ENCODE measurements around the gene EEA1. TPM values are rescaled to one million over a fixed set of nuclear protein-coding genes. Genes with fewer than 3 reads are reported as not detected.

EEA1 gene
- total RNA-seq, 8 experiments from 2014 or later, result 10.6 to 49.2 (median 19.1) TPM

DNA sequence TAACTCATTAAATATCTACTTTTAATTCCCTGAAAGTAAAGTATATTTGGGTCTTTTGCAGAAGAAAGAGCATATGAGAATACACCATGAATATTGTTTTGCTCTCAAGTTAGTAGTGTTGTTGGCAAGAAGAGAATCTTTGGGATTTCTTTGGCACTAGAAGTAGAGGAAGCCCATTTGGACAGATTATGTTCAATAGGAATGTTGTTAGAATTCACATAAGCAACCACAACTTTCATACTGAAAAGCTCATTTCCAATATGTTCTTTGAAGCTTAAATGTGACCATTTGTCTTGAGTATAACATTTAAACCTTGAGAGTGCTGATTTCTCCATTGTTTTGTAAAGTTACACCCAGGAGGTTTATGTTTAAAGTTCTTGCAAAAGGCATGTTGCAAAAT lies 188.7 kb downstream of the EEA1 start:
- Histone ChIP-seq H3K27ac (no peak overlapping the region), H3K4me1 (replicated peaks in 1 of 2) (no peaks in the 10 kb centered on the region), H3K4me3 (no peak overlapping the region)
- ATAC-seq (replicated peaks in 6 of 8), result no peak
- in situ Hi-C loops (cut with MboI; ENCODE audit: low pct_unique_long_range_greater_than_20kb in 2 of 9, low sequenced_read_pairs in 9 of 9, unreplicated experiment in 9 of 9), result no loop called here

DNA sequence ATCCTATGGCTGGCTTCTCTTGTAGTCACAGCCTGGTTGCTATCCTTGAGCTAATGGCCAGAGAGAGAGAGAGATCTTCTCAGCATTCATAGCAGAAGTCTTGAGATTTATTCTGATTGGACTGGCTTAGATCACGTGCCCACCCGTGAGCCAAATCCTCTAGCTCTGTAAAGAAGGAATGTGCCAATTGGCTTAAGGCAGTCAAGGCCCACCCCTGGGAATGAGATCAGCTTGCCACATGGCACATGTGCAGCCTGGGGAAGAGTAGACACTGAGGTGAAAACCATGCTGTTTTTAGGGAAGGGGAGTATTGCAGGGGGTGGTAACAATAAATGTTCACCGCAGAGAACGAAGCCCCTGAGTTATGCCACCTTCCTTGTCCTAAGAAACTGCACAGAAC lies 190.0 kb downstream of the EEA1 start:
- ATAC-seq (replicated peaks in 6 of 8), result peak in 4 of 8 experiments; percentile 35 to 86 (median 68)
- no peaks in the 10 kb centered on the region for H3K4me1 ChIP-seq (replicated peaks in 1 of 2)
- 37 to 100% (median 80%) methylated on average over 2 to 4 of the region's 4 CpGs; no CpG with 5 or more reads in 3 of the 10 experiments for WGBS, 10 experiments
- in situ Hi-C loops (cut with MboI; ENCODE audit: low pct_unique_long_range_greater_than_20kb in 2 of 9, low sequenced_read_pairs in 9 of 9, unreplicated experiment in 9 of 9), result no loop called here
- H3K27ac ChIP-seq, result no peak overlapping the region
- H3K4me3 ChIP-seq, result no peak overlapping the region

DNA sequence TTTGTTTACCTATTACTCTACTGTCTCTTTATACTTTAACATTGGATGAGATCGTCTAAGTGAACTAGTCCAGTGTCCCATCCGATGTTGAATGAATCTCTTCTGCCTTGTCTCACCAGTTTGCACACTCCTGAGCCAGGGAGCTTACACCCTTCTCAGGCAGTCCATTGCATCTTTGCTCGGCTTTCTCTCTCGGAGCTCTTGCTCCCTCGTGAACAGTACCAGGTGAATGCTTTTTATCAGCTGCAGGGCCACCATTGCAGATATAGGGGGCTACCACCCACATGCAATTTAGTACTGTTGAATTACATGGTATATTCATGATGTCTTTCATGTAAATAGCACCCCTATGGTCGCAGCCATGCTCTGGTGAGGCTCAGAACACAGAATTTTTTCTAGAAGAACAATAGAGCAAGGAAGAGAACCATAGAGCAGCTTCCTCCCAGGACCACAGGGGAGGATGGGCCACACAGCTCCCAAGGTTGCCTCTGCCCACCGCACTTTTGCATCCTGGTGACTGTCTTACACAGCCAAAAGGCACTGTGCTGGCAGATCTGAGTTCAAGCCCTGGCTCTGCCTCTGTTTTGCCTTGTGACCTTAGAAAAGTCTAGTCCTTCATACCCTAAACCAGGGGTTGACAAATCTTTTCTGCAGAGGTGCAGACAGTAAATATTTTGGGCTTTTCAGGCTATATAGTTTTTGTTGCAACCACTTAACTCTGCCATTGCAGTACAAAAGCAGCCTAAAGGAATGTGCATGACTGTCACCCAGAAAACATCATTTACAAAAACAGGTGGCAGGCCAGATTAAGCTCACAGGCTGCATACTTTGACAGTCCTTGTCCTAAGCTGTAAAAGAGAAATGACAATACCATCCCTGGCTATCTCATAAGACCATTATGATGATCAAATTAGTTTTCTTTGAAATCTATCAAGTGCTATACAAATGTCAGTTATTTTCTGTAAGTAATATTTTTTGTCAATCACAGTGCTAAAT lies 190.9 kb downstream of the EEA1 start:
- in situ Hi-C loops (cut with MboI; ENCODE audit: low pct_unique_long_range_greater_than_20kb in 2 of 9, low sequenced_read_pairs in 9 of 9, unreplicated experiment in 9 of 9), result no loop called here
- Histone ChIP-seq H3K4me1 (replicated peaks in 1 of 2) (no peaks in the 10 kb centered on the region), H3K27ac (no peak overlapping the region), H3K4me3 (no peak overlapping the region)
- 37 to 100% (median 81%) methylated on average over 2 to 6 of the region's 7 CpGs; no CpG with 5 or more reads in 2 of the 10 experiments for WGBS, 10 experiments
- ATAC-seq (replicated peaks in 6 of 8), result no peak

DNA sequence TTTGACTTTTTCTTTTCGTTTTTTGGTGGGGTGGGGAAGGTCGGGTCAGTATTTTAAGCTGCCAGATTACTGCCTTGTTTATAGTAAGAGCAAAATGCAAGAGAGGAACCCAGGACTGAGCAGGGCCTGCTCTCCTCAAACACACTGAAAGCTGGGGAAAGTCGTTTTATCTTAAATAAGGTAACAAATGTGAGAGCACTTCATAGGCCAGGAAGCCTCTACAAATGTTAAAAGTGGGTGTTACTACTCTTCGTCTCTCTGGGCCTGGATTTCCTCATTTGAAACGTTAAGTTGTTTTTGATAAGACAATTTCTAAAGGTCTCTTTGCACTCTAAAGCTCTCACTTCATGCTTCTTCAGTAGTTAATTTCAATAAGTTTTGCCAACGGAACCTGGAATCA lies 192.5 kb downstream of the EEA1 start:
- in situ Hi-C loops (cut with MboI; ENCODE audit: low pct_unique_long_range_greater_than_20kb in 2 of 9, low sequenced_read_pairs in 9 of 9, unreplicated experiment in 9 of 9), result no loop called here
- no peak for ATAC-seq (replicated peaks in 6 of 8)
- WGBS, 10 experiments, result 50 to 90% (median 87%) methylated on average over 1 to 6 of the region's 6 CpGs
- H3K4me3 ChIP-seq, result no peak overlapping the region
- H3K4me1 ChIP-seq (replicated peaks in 1 of 2), result peaks cover 0 to 6% of the 10 kb centered on the region in 2 donors
- H3K27ac ChIP-seq, result no peak overlapping the region

DNA sequence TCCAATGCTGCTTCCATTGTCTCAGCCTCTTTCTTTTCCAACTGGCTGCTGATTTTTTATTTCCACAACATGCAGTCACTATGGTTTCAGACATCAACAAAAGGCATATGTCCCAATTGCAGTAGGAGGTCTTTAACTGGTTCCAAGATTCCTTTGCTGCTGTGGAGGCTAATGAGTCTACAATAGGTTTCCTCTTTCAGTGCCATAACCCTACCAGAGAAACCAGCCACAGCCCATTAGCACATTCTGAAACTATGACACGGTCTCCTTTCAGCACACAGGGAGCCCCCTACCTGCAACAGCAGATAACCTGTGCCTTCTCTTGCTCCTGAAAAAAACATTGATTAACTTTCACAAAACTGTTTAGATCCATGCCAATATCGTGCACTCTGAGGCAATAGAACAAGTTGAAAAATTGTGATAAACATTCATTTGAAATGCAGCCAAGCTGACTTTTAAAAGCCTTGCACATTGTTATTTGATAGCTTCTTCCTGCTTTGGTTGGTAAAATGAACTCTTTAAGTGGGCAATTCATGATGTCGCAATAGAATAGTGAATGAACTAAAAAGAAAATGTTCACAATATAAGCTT lies 193.9 kb downstream of the EEA1 start:
- in situ Hi-C loops (cut with MboI; ENCODE audit: low pct_unique_long_range_greater_than_20kb in 2 of 9, low sequenced_read_pairs in 9 of 9, unreplicated experiment in 9 of 9), result no loop called here
- WGBS, 10 experiments, result 11 to 100% (median 75%) methylated on average over 1 to 3 of the region's 3 CpGs
- peak in 5 of 8 experiments; percentile 24 to 95 (median 81) for ATAC-seq (replicated peaks in 6 of 8)
- Histone ChIP-seq H3K4me3 (no peak overlapping the region), H3K27ac (no peak overlapping the region), H3K4me1 (replicated peaks in 1 of 2) (peaks cover 0 to 6% of the 10 kb centered on the region in 2 donors)

DNA sequence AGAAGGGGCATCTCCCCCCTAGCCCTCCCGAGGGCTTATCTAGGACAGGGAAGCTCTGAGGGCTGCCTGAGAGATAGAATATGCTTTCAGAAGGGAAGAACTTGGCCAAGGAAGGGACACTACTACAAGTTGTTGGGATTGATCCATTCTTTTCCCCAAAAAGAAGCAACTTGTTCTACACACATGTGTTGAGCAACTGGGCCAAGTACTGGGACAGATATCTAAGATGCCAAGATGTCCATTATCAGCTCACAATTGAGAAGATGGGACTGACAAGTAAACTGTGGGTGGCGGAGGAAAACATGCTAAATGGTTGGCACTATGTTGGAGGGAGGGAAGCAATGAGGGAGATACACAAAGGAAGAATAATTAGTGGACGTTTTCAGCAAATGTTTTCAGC lies 195.4 kb downstream of the EEA1 start:
- Histone ChIP-seq H3K4me3 (no peak overlapping the region), H3K4me1 (replicated peaks in 1 of 2) (peaks cover 0 to 6% of the 10 kb centered on the region in 2 donors)

DNA sequence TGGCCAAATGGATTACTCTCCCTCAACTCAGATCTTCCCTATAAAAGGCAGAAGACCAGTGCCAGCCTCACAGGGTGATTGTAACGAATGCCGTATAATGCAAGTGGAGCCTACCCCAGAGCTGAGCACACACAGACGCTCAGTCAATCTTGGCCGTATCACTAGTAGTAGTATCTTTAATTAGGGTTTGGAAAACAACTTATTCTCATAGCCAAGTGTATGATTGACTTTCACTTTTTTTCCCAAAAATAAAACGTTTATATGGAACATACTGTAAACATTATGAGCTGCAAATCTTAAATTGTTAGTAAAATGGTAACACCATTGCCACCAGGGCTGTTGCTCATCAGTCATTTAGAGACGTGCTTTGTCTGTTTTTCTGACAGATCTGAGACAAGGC lies 195.9 kb downstream of the EEA1 start:
- ATAC-seq (replicated peaks in 6 of 8), result no peak
- no peak overlapping the region for H3K27ac ChIP-seq
- 0 to 100% (median 76%) methylated on average over 1 to 6 of the region's 6 CpGs; no CpG with 5 or more reads in 3 of the 10 experiments for WGBS, 10 experiments

More for the DNA sequence above, 195.4 kb downstream of the EEA1 start:
- 17 to 90% (median 69%) methylated on average over 1 to 3 of the region's 3 CpGs for WGBS, 10 experiments
- no peak for ATAC-seq (replicated peaks in 6 of 8)
- in situ Hi-C loops (cut with MboI; ENCODE audit: low pct_unique_long_range_greater_than_20kb in 2 of 9, low sequenced_read_pairs in 9 of 9, unreplicated experiment in 9 of 9), result no loop called here
- no peak overlapping the region for H3K27ac ChIP-seq

DNA sequence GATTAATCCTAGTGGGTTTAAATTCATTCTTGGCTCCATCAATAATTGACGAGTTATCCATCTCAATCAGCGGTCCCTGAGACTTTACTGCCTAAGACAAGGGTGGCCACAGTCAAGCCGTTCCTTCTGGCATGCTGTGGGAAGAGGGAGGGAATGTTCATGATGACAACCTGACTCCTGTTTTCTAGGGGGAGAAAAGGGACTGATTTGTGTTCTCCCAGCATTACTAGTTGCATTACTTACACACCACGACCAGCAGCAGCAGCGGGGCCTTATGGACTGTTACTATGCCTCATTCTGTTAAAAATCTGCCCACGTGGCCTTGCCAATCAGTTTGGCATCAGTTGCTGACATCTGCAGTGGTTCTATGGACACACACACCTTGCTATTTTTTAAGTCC lies 196.4 kb downstream of the EEA1 start:
- ATAC-seq (replicated peaks in 6 of 8), result no peak
- 40 to 100% (median 74%) methylated on average over 2 to 6 of the region's 6 CpGs; no CpG with 5 or more reads in 4 of the 10 experiments for WGBS, 10 experiments
- Histone ChIP-seq H3K4me3 (no peak overlapping the region), H3K4me1 (replicated peaks in 1 of 2) (peaks cover 0 to 6% of the 10 kb centered on the region in 2 donors), H3K27ac (no peak overlapping the region)
- in situ Hi-C loops (cut with MboI; ENCODE audit: low pct_unique_long_range_greater_than_20kb in 2 of 9, low sequenced_read_pairs in 9 of 9, unreplicated experiment in 9 of 9), result no loop called here

More for the DNA sequence above, 195.9 kb downstream of the EEA1 start:
- Histone ChIP-seq H3K4me3 (no peak overlapping the region), H3K4me1 (replicated peaks in 1 of 2) (peaks cover 0 to 6% of the 10 kb centered on the region in 2 donors)
- in situ Hi-C loops (cut with MboI; ENCODE audit: low pct_unique_long_range_greater_than_20kb in 2 of 9, low sequenced_read_pairs in 9 of 9, unreplicated experiment in 9 of 9), result no loop called here

DNA sequence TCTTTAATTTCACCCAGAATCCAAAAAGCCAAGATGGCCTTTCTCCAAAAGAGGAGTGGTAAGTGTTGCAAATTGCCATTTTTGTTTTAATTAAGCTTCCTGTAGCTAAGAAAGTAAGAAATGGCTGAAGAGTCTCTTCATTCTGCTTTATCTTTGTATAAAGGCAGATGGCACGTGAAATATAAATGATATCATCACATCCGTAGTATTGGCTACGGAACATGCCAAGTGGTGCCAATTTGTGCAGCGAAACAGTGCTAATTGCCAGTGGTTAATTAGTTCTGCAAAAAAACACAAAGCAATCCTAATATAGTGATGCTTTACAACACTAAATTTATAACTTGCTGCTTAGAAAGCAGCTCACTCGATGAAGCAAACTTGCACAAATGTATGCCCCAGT lies 196.9 kb downstream of the EEA1 start:
- Histone ChIP-seq H3K4me1 (replicated peaks in 1 of 2) (peaks cover 0 to 6% of the 10 kb centered on the region in 2 donors), H3K4me3 (no peak overlapping the region), H3K27ac (no peak overlapping the region)
- WGBS, 10 experiments, result 57 to 100% (median 88%) methylated on average over 2 to 5 of the region's 5 CpGs; no CpG with 5 or more reads in 1 of the 10 experiments
- in situ Hi-C loops (cut with MboI; ENCODE audit: low pct_unique_long_range_greater_than_20kb in 2 of 9, low sequenced_read_pairs in 9 of 9, unreplicated experiment in 9 of 9), result no loop called here
- no peak for ATAC-seq (replicated peaks in 6 of 8)

DNA sequence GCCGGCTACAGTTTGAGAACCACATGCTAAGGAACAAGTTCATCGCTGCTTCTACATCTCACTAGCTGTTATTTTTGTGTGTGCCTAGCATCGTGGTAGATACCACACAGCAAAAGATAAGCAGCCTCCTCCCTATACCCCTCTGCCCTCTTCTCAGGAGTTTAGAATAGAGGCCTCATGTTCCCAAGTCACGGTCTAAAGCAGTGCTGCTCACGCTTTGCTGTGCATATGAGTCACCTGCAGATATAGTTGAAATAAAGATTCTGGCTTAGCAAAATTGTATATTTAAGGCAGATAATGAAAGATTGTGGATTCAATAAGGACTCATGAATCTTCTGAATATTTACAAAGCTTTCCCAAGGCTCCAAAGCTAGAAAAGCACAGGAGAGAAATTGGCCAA lies 198.3 kb downstream of the EEA1 start:
- in situ Hi-C loops (cut with MboI; ENCODE audit: low pct_unique_long_range_greater_than_20kb in 2 of 9, low sequenced_read_pairs in 9 of 9, unreplicated experiment in 9 of 9), result no loop called here
- ATAC-seq (replicated peaks in 6 of 8), result no peak
- Histone ChIP-seq H3K4me1 (replicated peaks in 1 of 2) (peaks cover 0 to 6% of the 10 kb centered on the region in 2 donors), H3K4me3 (no peak overlapping the region), H3K27ac (no peak overlapping the region)
- WGBS, 10 experiments, result 67 to 100% (median 90%) methylated on average over 1 to 4 of the region's 5 CpGs; no CpG with 5 or more reads in 4 of the 10 experiments

DNA sequence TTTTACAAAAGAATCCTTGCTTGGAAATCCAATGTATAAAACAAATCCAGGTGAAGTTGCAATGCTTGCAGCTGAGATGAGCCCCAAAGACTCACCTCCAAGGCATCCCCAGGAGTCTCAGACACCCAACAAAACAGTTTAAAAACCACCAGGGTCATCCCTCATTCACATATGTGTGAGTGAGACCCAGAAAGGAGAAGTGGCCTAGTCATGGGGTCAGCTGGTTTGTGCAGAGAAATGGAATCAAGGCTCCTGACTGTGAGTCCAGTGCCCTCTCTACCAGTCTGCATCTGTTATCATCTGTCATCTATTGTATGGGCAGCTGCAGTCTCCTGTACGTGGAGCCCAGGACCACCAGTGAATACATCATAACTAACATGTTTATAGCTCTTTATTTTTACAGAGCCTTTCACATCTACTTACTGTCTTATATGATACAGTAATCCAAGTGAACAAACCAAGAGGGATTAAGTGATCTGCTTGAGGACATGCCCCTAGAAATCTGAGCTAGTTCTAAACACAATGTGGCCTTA lies 199.3 kb downstream of the EEA1 start:
- WGBS, 10 experiments, result 40 to 57% (median 50%) methylated on average over 1 of the region's 1 CpG; no CpG with 5 or more reads in 7 of the 10 experiments
- Histone ChIP-seq H3K27ac (no peak overlapping the region), H3K4me3 (no peak overlapping the region), H3K4me1 (replicated peaks in 1 of 2) (peaks cover 0 to 6% of the 10 kb centered on the region in 2 donors)
- no peak for ATAC-seq (replicated peaks in 6 of 8)
- in situ Hi-C loops (cut with MboI; ENCODE audit: low pct_unique_long_range_greater_than_20kb in 2 of 9, low sequenced_read_pairs in 9 of 9, unreplicated experiment in 9 of 9), result no loop called here

DNA sequence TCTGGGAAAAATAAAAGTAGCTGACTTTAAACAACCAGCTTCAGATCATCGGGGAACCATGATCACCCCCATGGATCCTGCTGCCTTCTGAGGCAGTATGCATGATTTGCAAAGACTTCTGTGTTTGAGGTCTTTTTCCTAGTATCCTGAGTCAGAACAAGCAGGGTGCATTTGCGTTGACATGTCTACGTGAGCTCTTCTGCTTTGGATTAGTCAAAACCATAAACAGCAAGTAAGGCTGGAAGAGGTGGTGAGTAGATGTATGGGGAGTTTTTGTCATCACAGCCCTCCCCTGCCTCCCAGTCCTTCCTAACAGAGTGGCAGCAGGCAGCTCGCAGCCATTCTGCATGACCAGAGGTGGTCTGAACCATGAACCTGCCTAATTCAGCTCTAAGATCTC lies 202.2 kb downstream of the EEA1 start:
- in situ Hi-C loops (cut with MboI; ENCODE audit: low pct_unique_long_range_greater_than_20kb in 2 of 9, low sequenced_read_pairs in 9 of 9, unreplicated experiment in 9 of 9), result no loop called here
- no peak overlapping the region for H3K4me3 ChIP-seq
- peak in 1 of 8 experiments; percentile 51 for ATAC-seq (replicated peaks in 6 of 8)
- no peaks in the 10 kb centered on the region for H3K4me1 ChIP-seq (replicated peaks in 1 of 2)
- WGBS, 10 experiments, result 20 to 100% (median 60%) methylated on average over 1 to 4 of the region's 4 CpGs; no CpG with 5 or more reads in 1 of the 10 experiments
- H3K27ac ChIP-seq, result no peak overlapping the region

DNA sequence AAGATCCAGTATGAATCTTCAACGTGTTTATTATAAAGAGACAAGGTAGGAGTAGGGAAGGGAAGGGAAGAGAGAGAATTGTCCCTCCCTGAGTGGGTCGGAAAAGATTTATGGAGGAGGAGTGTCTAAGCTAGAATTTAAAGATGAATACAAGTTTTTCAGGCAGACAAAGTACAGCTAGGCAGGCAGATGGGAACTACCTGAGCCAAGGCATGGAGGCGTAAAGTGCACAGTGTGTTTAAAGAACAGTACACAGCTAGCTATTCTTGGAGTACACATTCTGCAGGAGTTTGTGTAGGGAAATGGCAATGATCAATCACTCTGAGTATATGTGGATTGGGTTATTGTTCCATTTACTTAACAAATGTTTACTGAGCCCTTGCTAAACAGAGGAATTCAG lies 206.2 kb downstream of the EEA1 start:
- Histone ChIP-seq H3K4me1 (replicated peaks in 1 of 2) (no peaks in the 10 kb centered on the region), H3K4me3 (no peak overlapping the region), H3K27ac (no peak overlapping the region)
- ATAC-seq (replicated peaks in 6 of 8), result no peak
- in situ Hi-C loops (cut with MboI; ENCODE audit: low pct_unique_long_range_greater_than_20kb in 2 of 9, low sequenced_read_pairs in 9 of 9, unreplicated experiment in 9 of 9), result no loop called here
- WGBS, 10 experiments, result 42 to 100% (median 80%) methylated on average over 1 to 3 of the region's 3 CpGs; no CpG with 5 or more reads in 1 of the 10 experiments
